22Rv1 (cell line): ENCODE results near the gene COX7A1.

Experiments used
- ZFX ChIP-seq: fragments of 450-650 bp; IDR thresholded peaks from 2 replicates; pipeline ENCODE4 v1.6.1; 2017; ENCODE audit warnings: antibody characterized with exemption, borderline replicate concordance
- TF ChIP-seq, protein P1 (sequence below): fragments of 450-650 bp; IDR thresholded peaks from 2 replicates; pipeline ENCODE4 v1.5.1; 2017; ENCODE audit warnings: mild to moderate bottlenecking

DNA sequence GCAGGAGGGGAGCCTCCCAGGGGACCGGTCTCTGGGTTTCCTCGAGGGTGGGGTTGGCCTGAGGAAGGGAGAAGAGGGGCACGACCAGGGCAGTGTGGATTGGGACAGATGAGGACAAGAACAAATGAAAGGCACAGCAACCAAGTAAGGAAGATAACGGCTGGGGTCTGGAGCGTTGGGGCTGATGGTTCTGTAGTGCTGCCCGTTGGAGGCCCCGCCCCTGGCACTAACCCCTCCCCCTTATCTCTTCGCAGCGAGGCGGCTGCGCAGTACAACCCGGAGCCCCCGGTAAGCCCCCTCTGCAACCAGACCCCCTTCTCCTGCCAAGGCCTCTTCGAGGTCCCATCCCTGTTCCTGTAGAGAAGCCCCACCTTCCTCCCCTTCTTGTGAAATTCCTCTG, 10.2 kb downstream of the COX7A1 start:
- TF ChIP-seq, protein P1, sequence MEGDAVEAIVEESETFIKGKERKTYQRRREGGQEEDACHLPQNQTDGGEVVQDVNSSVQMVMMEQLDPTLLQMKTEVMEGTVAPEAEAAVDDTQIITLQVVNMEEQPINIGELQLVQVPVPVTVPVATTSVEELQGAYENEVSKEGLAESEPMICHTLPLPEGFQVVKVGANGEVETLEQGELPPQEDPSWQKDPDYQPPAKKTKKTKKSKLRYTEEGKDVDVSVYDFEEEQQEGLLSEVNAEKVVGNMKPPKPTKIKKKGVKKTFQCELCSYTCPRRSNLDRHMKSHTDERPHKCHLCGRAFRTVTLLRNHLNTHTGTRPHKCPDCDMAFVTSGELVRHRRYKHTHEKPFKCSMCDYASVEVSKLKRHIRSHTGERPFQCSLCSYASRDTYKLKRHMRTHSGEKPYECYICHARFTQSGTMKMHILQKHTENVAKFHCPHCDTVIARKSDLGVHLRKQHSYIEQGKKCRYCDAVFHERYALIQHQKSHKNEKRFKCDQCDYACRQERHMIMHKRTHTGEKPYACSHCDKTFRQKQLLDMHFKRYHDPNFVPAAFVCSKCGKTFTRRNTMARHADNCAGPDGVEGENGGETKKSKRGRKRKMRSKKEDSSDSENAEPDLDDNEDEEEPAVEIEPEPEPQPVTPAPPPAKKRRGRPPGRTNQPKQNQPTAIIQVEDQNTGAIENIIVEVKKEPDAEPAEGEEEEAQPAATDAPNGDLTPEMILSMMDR = no peak
- TF ChIP-seq ZFX = no peak
